Sigmoid colon (tissue), 7 donors: Measurements from ENCODE around the gene PLSCR5. TPM values are rescaled to one million over a fixed set of nuclear protein-coding genes. Genes with fewer than 3 reads are reported as not detected.

Experiments used
- DNase-seq: peaks from one replicate; pipeline ENCODE4 v3.0.0-alpha.2; 2019
- H3K27ac ChIP-seq, 4 donors: fragments of 200-600 bp; sonication (generic); one replicate each; pipeline ENCODE4 v1.5.1; 2016 to 2019; ENCODE audit warnings: mild to moderate bottlenecking in 1 of 4
- H3K27me3 ChIP-seq, 3 donors: fragments of 200-600 bp; sonication (generic); one replicate each; pipeline ENCODE4 v1.5.1; 2019; ENCODE audit warnings: mild to moderate bottlenecking in 1 of 3
- H3K36me3 ChIP-seq, 4 donors: fragments of 200-600 bp; sonication (generic); one replicate each; pipeline ENCODE4 v1.5.1; 2016 to 2019
- H3K4me1 ChIP-seq, 4 donors: fragments of 200-600 bp; sonication (generic); one replicate each; pipeline ENCODE4 v1.5.1; 2017 to 2019
- H3K4me3 ChIP-seq, 4 donors: fragments of 200-600 bp; sonication (generic); one replicate each; pipeline ENCODE4 v1.5.1; 2017 to 2019; ENCODE audit warnings: mild to moderate bottlenecking in 2 of 4, moderate library complexity in 1 of 4
- H3K9me3 ChIP-seq, 4 donors: fragments of 200-600 bp in 3 of 4; sonication (generic) in 3 of 4; one replicate each; pipeline versions ENCODE4 v1.5.1 to v1.6.1; 2013 to 2019
- EP300 ChIP-seq, 4 donors: sonication (generic); formaldehyde crosslinking; IDR thresholded peaks; one replicate each; pipeline ENCODE4 v1.6.1; 2017; ENCODE audit warnings: antibody characterized with exemption in 4 of 4
- POLR2A ChIP-seq, 2 donors: fragments of 450-650 bp; IDR thresholded peaks; one replicate each; pipeline ENCODE4 v1.6.1; 2016; ENCODE audit warnings: antibody characterized with exemption in 2 of 2, mild to moderate bottlenecking in 2 of 2, moderate library complexity in 2 of 2
- POLR2AphosphoS5 ChIP-seq, 4 donors: sonication (generic); formaldehyde crosslinking; IDR thresholded peaks; one replicate each; pipeline ENCODE4 v1.6.1; 2017; ENCODE audit warnings: antibody characterized with exemption in 4 of 4
- WGBS, 2 donors: extraction: QIAGEN DNeasy Blood & Tissue Kit; methylation state at CpG; one replicate each; pipeline ENCODE4 v1.1.7; 2013; 5-methylcytosine and 5-hydroxymethylcytosine counted together
- intact Hi-C: fragments of 100-400 bp; cut with DNase I; formaldehyde crosslinking; loops from one replicate; pipeline ENCODE4 v1.15.1; 2023
- polyA plus RNA-seq, 3 donors: library from polyadenylated mRNA; stranded (reverse); fragments of 200-250 nt; gene quantifications; one replicate each; pipeline ENCODE4 v1.2.3, GENCODE V29; 2013
- total RNA-seq, 4 donors: library from RNA; depleted of rRNA; stranded (reverse); fragments of >200 nt; gene quantifications; one replicate each; pipeline ENCODE4 v1.1.0, GENCODE V29; 2016
- TF ChIP-seq, protein P1 (sequence below), 4 experiments: fragments of 450-650 bp in 3 of 4; fragments of 200-600 bp in 1 of 4; IDR thresholded peaks; one replicate each; pipeline ENCODE4 v1.5.1; 2016 to 2019; ENCODE audit warnings: antibody characterized with exemption in 4 of 4, mild to moderate bottlenecking in 3 of 4, moderate library complexity in 2 of 4
- donor health status: healthy with polysubstance abuse.
- donor health status: Bipolar disorder and iron deficiency.
- donor health status: healthy.

Gene PLSCR5
- total and polyA plus RNA-seq, 7 donors: not detected

DNA sequence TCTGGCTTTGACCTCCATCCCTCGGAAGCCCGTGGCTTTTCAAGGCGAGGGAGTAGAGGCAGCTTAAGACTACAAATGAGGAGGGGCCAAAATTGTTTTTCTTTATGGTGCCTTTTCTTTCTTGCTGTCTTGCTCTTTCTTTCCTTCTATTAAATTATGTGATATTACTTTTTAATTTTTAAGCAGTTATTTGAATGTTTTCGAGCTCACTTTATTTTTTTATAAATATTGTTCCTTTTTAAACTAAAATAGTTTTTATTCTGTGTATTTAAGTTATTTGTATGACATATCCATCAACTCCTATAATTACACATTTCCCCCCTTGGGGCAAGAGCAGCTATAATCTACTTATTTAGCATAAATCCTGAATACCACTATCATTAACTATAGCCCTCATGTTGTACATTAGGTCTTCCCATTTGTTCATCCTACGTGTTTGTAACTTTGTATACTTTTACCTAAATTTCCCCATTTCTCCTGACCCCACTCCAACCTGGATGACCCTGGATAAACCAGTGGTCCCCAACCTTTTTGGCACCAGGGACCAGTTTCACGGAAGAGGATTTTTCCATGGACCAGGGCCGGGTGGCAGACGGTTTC lies 60.1 kb downstream of the PLSCR5 start:
- Histone ChIP-seq H3K36me3 (no peaks in the 10 kb centered on the region), H3K27ac (peak overlapping the region; percentile 89 to 98 (median 95)), H3K4me3 (peak overlapping the region; percentile 64 to 92 (median 85)), H3K9me3 (no peaks in the 10 kb centered on the region), H3K27me3 (no peaks in the 10 kb centered on the region), H3K4me1 (peaks cover 0 to 35% (median 31%) of the 10 kb centered on the region in 4 donors)
- TF ChIP-seq POLR2AphosphoS5 (IDR thresholded peaks at IDR 0.05): no peak
- no peak for TF ChIP-seq POLR2A (IDR thresholded peaks at IDR 0.05)
- no peak for TF ChIP-seq EP300 (IDR thresholded peaks at IDR 0.05)
- TF ChIP-seq, protein P1, sequence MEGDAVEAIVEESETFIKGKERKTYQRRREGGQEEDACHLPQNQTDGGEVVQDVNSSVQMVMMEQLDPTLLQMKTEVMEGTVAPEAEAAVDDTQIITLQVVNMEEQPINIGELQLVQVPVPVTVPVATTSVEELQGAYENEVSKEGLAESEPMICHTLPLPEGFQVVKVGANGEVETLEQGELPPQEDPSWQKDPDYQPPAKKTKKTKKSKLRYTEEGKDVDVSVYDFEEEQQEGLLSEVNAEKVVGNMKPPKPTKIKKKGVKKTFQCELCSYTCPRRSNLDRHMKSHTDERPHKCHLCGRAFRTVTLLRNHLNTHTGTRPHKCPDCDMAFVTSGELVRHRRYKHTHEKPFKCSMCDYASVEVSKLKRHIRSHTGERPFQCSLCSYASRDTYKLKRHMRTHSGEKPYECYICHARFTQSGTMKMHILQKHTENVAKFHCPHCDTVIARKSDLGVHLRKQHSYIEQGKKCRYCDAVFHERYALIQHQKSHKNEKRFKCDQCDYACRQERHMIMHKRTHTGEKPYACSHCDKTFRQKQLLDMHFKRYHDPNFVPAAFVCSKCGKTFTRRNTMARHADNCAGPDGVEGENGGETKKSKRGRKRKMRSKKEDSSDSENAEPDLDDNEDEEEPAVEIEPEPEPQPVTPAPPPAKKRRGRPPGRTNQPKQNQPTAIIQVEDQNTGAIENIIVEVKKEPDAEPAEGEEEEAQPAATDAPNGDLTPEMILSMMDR (IDR thresholded peaks at IDR 0.05): no peak
- no peak for DNase-seq
- intact Hi-C loops: loop anchor here (5.0 to 10.0 kb wide), 2 partner anchors 73 to 480 kb away; no protein-coding TSS in a partner anchor
- 46 to 53% methylated on average over 8 of the region's 8 CpGs for WGBS, 2 donors

DNA sequence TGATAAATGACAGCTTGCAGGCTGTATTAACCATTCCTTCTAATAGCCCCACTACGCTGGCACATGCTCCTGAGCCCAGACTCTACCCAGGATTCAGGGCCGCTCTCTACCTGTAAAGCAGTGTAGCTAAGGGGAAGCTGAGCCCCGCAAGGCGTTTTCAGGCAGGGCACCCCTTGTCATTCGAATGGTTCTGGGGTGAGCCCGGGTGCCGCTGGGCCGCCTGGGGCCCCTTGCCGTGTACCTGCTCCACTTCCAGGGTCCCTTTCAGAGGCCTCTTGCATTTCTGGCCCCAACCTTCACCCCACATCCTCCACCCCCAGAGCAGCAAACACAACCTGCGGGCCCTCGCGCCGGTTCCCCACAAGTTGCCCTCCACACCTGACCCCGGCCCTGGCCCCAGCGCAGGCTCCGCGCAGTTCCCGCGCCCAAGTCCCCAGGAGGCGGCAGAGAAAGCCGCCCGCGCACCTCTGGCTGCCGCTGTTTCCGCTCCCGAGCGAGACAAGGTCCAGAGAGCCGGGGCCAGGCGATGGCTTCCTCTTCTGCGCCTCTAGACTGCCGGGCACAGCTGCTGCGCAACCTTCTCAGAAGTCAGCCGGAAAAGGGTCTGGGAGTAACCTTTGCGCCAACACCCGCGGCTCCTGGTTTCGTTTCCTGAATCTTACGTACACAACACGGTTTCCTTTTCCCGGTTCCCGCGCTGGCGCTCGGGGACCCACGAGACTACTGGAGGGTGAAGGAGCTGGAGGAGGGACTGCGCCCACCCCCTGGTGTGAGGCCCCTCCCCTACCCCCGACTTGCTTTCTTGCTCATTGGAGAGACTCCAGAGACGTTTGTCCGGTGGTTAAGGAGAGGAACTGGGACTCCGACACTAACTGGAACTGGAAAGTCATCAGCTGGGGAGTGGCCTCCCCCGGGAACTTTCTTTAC lies 60.9 kb downstream of the PLSCR5 start, which contains the start of gene PLSCR1:
Gene PLSCR1, minus strand, starts transcription at position 606 of the 927 bp plus-strand sequence. CDS start 8,055 bp downstream, outside the sequence.
- H3K4me1 ChIP-seq: peaks cover 0 to 39% (median 33%) of the 10 kb centered on the region in 4 donors
- intact Hi-C loops: loop anchor here (5.0 to 10.0 kb wide), 2 partner anchors 72 to 479 kb away; no protein-coding TSS in a partner anchor
- 0% methylated on average over 51 of the region's 51 CpGs for WGBS, 2 donors

DNA sequence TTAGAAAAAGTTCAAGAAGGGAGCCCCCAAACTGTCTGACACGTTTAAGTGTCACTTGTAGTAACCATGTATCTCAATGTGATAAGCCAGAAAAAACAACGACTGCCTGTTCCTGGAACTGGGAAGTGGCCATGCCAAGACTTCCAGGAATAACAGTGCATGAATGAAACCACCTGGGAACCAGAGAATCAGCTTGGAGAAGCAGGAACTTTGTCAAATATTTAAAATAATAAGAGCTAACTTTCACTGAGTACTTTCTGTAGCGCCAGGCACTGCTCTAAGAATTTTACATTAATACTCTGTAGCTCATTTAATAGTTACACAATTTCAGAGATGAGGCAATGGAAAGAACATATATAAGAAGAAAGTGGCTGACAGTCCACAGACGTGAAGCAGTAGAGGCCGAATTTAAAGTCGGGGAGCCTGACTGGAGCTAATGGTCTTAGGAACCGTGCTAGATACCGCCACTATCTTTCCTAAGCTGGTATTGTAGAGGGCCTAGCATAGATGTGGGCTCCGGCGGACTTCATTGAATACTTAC lies 61.6 kb downstream of the PLSCR5 start:
- WGBS, 2 donors: 7 to 12% methylated on average over 10 of the region's 10 CpGs
- peak overlapping the region; percentile 64 to 92 (median 85) for H3K4me3 ChIP-seq
- DNase-seq: no peak
- intact Hi-C loops: loop anchor here (5.0 to 10.0 kb wide), 2 partner anchors 71 to 479 kb away; no protein-coding TSS in a partner anchor
- TF ChIP-seq EP300 (IDR thresholded peaks at IDR 0.05) (peak in 2 of 4 donors; percentile 23 to 47), POLR2AphosphoS5 (IDR thresholded peaks at IDR 0.05) (peak in 3 of 4 donors; percentile 29 to 63 (median 39)), POLR2A (IDR thresholded peaks at IDR 0.05) (no peak)
- TF ChIP-seq, protein P1 (IDR thresholded peaks at IDR 0.05): no peak
- no peaks in the 10 kb centered on the region for H3K9me3 ChIP-seq
- no peaks in the 10 kb centered on the region for H3K27me3 ChIP-seq
- H3K27ac ChIP-seq: peak overlapping the region; percentile 89 to 98 (median 95)
- no peaks in the 10 kb centered on the region for H3K36me3 ChIP-seq
- H3K4me1 ChIP-seq: peaks cover 0 to 40% (median 33%) of the 10 kb centered on the region in 4 donors

More for the DNA sequence above, 60.9 kb downstream of the PLSCR5 start, which contains the start of gene PLSCR1:
- Histone ChIP-seq H3K27ac (peak within 1 kb of the TSS; percentile 89 to 98 (median 95)), H3K4me3 (peak within 1 kb of the TSS; percentile 64 to 92 (median 85)), H3K27me3 (no peaks in the 10 kb centered on the region), H3K9me3 (no peaks in the 10 kb centered on the region), H3K36me3 (no peaks in the 10 kb centered on the region)
- peak; percentile 98 for DNase-seq
- TF ChIP-seq POLR2AphosphoS5 (IDR thresholded peaks at IDR 0.05) (peak; percentile 82 to 95 (median 91)), POLR2A (IDR thresholded peaks at IDR 0.05) (peak; percentile 75 to 87), EP300 (IDR thresholded peaks at IDR 0.05) (peak in 3 of 4 donors; percentile 22 to 82 (median 81))
- TF ChIP-seq, protein P1 (IDR thresholded peaks at IDR 0.05): no peak

DNA sequence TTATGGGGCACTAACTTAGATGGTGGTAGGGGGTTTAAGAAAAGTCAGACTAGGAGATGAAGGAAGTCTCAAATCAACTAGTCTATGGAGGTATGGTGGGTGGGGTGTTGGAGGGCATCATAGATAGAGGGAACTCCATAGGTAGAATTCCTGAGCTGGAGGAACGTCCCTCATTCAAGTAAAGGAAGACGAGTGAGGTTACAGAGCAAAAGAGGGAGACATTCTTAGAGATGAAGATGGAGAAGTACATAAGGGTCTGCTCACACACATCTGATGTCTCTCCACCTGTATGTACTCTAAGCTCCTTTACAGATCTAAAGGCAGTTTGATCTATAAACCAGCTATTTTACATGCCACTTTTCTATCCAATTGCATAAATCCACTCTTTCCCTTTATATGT lies 62.2 kb downstream of the PLSCR5 start:
- Histone ChIP-seq H3K4me3 (peak overlapping the region; percentile 64 to 92 (median 85)), H3K36me3 (no peaks in the 10 kb centered on the region), H3K27me3 (no peaks in the 10 kb centered on the region), H3K9me3 (no peaks in the 10 kb centered on the region), H3K27ac (peak overlapping the region; percentile 89 to 98 (median 95)), H3K4me1 (peaks cover 0 to 40% (median 33%) of the 10 kb centered on the region in 4 donors)
- WGBS, 2 donors: 8 to 15% methylated on average over 2 of the region's 2 CpGs
- intact Hi-C loops: loop anchor here (5.0 to 10.0 kb wide), 2 partner anchors 71 to 478 kb away; no protein-coding TSS in a partner anchor
- DNase-seq: no peak
- TF ChIP-seq POLR2A (IDR thresholded peaks at IDR 0.05) (no peak), EP300 (IDR thresholded peaks at IDR 0.05) (no peak), POLR2AphosphoS5 (IDR thresholded peaks at IDR 0.05) (no peak)
- TF ChIP-seq, protein P1 (IDR thresholded peaks at IDR 0.05): no peak
